Muscle of leg (tissue), 11 donors: Measurements from ENCODE around the gene CHST7. TPM values are rescaled to one million over a fixed set of nuclear protein-coding genes. Genes with fewer than 3 reads are reported as not detected.

ENCODE experiments used
- DNase-seq: peaks from one replicate; pipeline ENCODE4 v3.0.0; 2013
- H3K27ac ChIP-seq: one replicate; pipeline ENCODE4 v1.5.1; 2013; ENCODE audit warnings: mild to moderate bottlenecking, low read length, control low read depth
- H3K27me3 ChIP-seq: one replicate; pipeline ENCODE4 v1.6.1; 2013; ENCODE audit warnings: low read length; ENCODE audit not compliant: control insufficient read depth, insufficient read depth
- H3K36me3 ChIP-seq: one replicate; pipeline ENCODE4 v1.6.1; 2013; ENCODE audit warnings: low read length; ENCODE audit not compliant: control insufficient read depth, insufficient read depth
- H3K4me1 ChIP-seq: one replicate; pipeline ENCODE4 v1.6.1; 2013; ENCODE audit warnings: low read length; ENCODE audit not compliant: control insufficient read depth, insufficient read depth
- H3K4me3 ChIP-seq: one replicate; pipeline ENCODE4 v1.5.1; 2013; ENCODE audit warnings: low read length, control low read depth
- H3K9me3 ChIP-seq: replicated peaks from 2 replicates; pipeline ENCODE4 v1.6.1; 2013; ENCODE audit warnings: low read depth, low read length; ENCODE audit not compliant: control insufficient read depth
- WGBS: methylation state at CpG from one replicate; pipeline ENCODE4 v1.1.5; 2013; ENCODE audit warnings: missing lambda C conversion rate; ENCODE audit not compliant: insufficient coverage; 5-methylcytosine and 5-hydroxymethylcytosine counted together
- polyA plus RNA-seq, 8 donors: library from polyadenylated mRNA; unstranded; fragments of 120-200 nt; gene quantifications; one replicate each; pipeline versions ENCODE4 v1.2.1 to v1.2.3, GENCODE V29; 2013; ENCODE audit warnings: inconsistent platforms in 1 of 8, low replicate concordance in 1 of 8; ENCODE audit not compliant: insufficient read length in 8 of 8, insufficient read depth in 1 of 8
- total RNA-seq: library from RNA; stranded (reverse); fragments of 120-200 nt; gene quantifications from one replicate; pipeline ENCODE4 v1.2.4, GENCODE V29; 2013

The CHST7 gene
- total and polyA plus RNA-seq, 9 donors, result 3.7 to 7.0 (median 4.6) TPM

DNA sequence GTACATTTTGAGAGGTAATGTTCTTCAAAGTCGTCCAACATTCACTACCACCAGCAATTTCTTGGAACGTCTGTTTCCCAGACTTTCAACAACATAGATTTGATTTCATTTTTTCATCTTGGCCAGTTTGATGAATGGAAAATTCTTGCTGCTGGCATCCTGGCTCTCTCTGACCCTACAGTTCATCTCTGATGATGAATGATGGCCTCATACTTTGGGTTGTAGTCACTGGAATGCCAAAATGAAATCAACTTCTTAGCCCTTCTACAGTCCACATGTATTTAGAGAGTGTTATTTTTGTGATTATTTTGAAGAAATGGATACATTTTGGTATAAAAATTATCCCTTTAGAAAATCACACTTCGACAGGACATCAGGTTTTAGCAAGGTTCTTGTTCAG, 8.8 kb downstream of the CHST7 start:
- peak overlapping the region; percentile 32 for H3K27ac ChIP-seq
- no peak overlapping the region for H3K4me3 ChIP-seq
- H3K36me3 ChIP-seq, result no peaks in the 10 kb centered on the region
- no peak for DNase-seq
- no peaks in the 10 kb centered on the region for H3K9me3 ChIP-seq
- peaks cover 5% of the 10 kb centered on the region for H3K27me3 ChIP-seq
- H3K4me1 ChIP-seq, result peaks cover 13% of the 10 kb centered on the region
- WGBS, result no CpG with 5 or more reads among the region's 3 CpGs

DNA sequence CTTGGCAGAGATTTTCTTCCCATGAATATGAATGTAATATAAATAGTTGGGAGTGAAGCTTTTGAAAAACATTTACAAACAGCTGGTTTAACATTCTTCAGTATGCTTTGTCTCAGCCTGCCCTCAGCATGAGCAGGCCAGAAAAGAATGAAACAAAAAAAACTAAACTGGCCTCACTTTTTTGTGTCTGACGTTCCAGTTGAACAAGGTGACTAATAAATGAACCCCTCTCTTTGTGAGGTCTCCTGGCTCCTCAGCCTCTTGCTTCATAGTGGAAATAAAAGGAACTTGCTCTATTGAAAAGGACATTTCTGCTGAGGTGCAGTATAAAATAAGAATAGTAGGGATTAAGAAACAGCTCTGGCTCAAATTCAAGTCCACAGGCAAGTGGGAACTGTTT, 9.4 kb downstream of the CHST7 start:
- Histone ChIP-seq H3K27ac (peak overlapping the region; percentile 75), H3K4me1 (peaks cover 15% of the 10 kb centered on the region), H3K27me3 (peaks cover 3% of the 10 kb centered on the region), H3K36me3 (no peaks in the 10 kb centered on the region), H3K4me3 (no peak overlapping the region), H3K9me3 (no peaks in the 10 kb centered on the region)
- peak; percentile 35 for DNase-seq
- no CpG with 5 or more reads among the region's 1 CpG for WGBS

DNA sequence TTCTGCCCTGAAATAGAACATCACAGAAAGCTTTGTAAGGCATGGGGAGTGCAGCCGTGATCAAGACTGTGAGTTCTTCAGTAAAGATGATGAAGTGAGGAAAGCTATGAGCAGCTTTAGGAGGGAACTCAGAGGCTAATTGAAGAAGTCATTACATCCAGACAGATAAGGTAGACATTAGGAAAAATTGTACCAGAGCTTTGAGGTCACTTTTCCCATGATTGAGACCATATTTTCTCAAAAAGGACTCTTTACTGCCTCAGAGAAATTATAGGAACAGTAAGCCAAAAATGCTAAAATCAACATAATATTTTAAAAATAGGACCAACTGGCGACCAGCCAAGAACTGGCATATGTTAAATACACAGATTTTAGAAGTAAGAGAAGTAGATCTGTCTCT, 11.2 kb downstream of the CHST7 start:
- WGBS, result 50% methylated on average over 1 of the region's 2 CpGs
- no peak for DNase-seq
- Histone ChIP-seq H3K27me3 (peaks cover 8% of the 10 kb centered on the region), H3K27ac (no peak overlapping the region), H3K9me3 (no peaks in the 10 kb centered on the region), H3K4me3 (no peak overlapping the region), H3K36me3 (no peaks in the 10 kb centered on the region), H3K4me1 (peaks cover 18% of the 10 kb centered on the region)

DNA sequence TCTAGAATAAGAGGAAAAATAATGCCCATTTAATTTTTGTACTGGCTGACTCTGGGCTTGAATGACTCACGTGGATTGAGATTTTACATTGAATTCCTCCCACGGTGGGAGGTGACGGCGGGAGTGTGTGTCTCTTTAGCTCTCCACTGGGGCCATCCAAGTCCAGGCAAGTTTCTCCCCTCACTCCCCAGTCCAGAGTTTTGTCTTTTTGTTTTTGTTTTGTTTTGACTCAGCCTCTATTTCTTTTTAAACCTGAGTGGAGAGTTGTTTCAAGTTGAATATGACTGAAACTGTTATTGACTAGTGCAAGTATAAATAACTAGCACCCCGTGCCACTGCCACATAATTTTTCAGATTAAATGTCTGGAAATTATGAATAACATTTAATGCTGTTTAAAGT, 13.6 kb downstream of the CHST7 start:
- Histone ChIP-seq H3K27me3 (peaks cover 8% of the 10 kb centered on the region), H3K4me1 (peaks cover 18% of the 10 kb centered on the region), H3K36me3 (no peaks in the 10 kb centered on the region), H3K27ac (peak overlapping the region; percentile 1), H3K4me3 (no peak overlapping the region), H3K9me3 (no peaks in the 10 kb centered on the region)
- 40% methylated on average over 3 of the region's 5 CpGs for WGBS
- no peak for DNase-seq

DNA sequence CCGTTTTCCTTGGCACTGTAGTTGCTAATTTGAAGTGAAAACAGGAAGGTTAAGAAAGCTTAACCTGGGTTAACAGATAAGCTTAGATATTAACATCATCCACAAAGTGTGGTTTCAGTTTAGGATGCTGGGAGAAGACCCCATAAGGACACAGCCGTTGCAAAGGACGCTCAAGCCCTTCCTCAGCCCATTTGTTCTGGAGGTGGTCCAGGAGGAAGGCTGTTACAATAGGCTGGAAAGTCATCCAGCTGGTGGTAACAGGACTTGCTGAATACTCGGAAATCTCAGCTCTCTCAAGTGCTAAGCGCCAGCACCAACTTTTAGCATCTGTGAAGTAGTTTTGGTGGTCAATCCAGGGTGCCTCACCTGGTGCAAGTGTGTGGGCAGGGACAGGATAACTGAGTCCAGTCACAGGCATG, 14.2 kb downstream of the CHST7 start:
- Histone ChIP-seq H3K27me3 (peaks cover 10% of the 10 kb centered on the region), H3K4me1 (peaks cover 18% of the 10 kb centered on the region), H3K4me3 (no peak overlapping the region), H3K27ac (peak overlapping the region; percentile 39), H3K9me3 (no peaks in the 10 kb centered on the region), H3K36me3 (no peaks in the 10 kb centered on the region)
- peak; percentile 71 for DNase-seq
- 44% methylated on average over 2 of the region's 5 CpGs for WGBS

DNA sequence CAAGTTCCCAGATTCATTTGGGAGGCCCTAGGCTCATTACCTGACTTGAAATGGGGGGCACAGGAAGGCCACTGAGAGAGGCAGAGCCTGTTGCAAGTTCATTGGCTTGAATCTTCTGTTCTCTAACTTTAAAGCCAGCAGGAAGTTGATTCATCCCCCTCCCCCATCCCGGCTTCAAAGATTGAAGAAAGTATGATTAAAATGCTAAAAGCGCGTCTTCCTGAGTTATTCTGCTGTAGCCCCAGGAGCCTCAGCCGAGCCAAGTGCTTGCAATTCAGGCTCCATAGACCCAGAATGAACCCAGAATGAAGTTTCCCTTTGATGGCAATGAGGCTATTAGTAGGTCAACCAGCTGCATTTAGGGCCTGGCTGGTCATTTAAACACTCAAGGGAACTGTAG, 14.7 kb downstream of the CHST7 start:
- peaks cover 14% of the 10 kb centered on the region for H3K4me1 ChIP-seq
- H3K27me3 ChIP-seq, result peaks cover 10% of the 10 kb centered on the region
- peak overlapping the region; percentile 39 for H3K27ac ChIP-seq

DNA sequence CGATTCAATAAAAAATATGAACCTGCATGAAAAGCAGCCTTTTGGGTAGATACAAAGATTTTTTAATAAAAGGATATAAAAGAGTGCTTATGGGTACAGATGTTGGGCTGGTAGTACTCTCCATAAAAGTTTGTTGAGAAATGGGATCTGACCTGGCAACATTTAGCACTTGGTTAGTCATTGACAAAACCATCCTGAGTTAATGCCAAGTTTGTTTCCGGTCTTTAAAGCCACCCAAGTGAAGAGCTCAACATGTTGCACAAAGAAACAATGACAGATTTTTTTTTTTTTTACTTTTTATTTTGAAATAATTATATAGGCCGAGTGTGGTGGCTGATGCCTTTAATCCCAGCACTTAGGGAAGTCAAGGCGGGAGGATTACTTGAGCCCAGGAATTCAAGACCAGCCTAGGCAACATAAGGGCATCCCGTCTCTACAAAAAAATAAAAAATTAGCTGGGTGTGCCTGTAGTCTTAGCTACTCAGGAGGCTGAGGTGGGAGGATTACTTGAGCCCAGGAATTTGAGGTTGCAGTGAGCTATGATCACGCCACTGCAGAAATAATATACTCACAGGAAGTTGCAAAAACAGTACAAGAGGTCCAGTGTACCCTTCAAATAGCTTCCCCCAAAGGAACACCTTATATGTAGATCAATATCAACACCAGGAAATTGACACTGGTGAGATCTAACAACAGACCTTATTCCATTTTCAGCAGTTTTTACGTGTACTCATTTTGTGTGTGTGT, 16.6 kb downstream of the CHST7 start:
- Histone ChIP-seq H3K36me3 (no peaks in the 10 kb centered on the region), H3K27me3 (peaks cover 10% of the 10 kb centered on the region), H3K27ac (no peak overlapping the region), H3K4me1 (peaks cover 7% of the 10 kb centered on the region), H3K9me3 (no peaks in the 10 kb centered on the region), H3K4me3 (no peak overlapping the region)
- DNase-seq, result peak; percentile 40
- no CpG with 5 or more reads among the region's 7 CpGs for WGBS

More for the DNA sequence above, 14.7 kb downstream of the CHST7 start:
- 35% methylated on average over 3 of the region's 4 CpGs for WGBS
- Histone ChIP-seq H3K4me3 (no peak overlapping the region), H3K36me3 (no peaks in the 10 kb centered on the region), H3K9me3 (no peaks in the 10 kb centered on the region)
- peak; percentile 68 for DNase-seq

DNA sequence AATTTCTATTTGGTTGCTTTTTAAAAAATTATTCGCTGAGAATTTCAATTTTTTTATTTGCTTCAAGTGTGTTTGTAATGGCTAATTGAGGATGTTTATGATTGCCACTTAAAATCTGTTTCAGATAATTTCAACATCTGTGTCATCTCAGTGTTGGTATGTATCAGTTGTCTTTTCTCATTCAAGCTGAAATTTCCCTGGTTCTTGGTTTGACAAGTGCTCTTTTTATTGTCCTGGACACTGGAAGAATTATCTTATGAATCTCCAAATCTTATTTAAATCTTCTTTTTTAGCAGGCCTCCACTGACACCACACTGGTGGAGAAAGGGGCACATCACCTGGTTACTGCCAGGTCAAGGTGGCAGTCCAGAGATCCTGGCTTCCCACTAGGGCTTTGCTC, 21.5 kb downstream of the CHST7 start:
- Histone ChIP-seq H3K36me3 (no peaks in the 10 kb centered on the region), H3K4me3 (no peak overlapping the region), H3K27ac (no peak overlapping the region), H3K9me3 (no peaks in the 10 kb centered on the region), H3K4me1 (no peaks in the 10 kb centered on the region), H3K27me3 (peaks cover 3% of the 10 kb centered on the region)
- no peak for DNase-seq
- WGBS, result no CpG with 5 or more reads among the region's 1 CpG

DNA sequence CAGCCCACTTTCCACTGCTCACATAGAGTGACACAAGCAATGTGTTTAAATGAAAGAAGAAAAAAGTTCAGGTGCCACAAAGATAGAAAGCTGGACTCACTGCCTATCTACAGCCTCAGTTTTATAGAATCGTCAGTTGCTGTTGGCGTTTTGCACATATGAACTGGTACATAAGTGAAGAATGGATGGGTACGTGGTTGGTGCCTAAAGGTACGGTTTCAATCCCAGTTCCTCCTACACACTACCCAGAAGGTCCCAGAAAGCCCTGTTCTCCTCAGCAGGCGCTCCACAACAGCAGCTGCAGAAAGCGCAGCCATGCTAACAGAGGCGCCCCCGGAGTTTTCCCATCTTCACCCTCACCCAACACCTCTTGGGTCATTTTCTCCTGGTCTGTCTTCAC, 23.6 kb downstream of the CHST7 start:
- no CpG with 5 or more reads among the region's 8 CpGs for WGBS
- Histone ChIP-seq H3K9me3 (no peaks in the 10 kb centered on the region), H3K27me3 (peaks cover 4% of the 10 kb centered on the region), H3K4me1 (no peaks in the 10 kb centered on the region), H3K36me3 (no peaks in the 10 kb centered on the region), H3K27ac (no peak overlapping the region), H3K4me3 (no peak overlapping the region)
- DNase-seq, result no peak

DNA sequence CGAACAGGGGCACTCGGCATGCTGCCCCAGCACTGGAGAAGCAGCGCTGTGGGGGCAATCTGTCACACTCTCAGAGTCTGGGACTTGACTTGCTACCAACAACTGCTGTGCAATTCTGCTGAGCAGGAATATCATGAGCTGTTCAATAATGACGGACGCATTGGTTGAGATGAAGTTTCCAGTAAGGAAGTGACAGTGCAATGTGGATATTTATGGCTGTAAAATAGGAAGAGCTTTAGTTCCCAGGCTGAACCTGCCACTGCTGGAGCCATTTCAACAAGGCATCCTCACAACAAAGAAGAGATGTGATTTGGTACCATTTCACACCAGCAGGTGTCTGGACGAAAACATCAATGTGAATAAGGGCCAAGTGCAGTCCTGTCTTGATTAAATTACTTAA, 24.2 kb downstream of the CHST7 start:
- H3K4me3 ChIP-seq, result no peak overlapping the region
- H3K27ac ChIP-seq, result no peak overlapping the region
- H3K9me3 ChIP-seq, result no peaks in the 10 kb centered on the region
- 73% methylated on average over 3 of the region's 6 CpGs for WGBS
- no peaks in the 10 kb centered on the region for H3K36me3 ChIP-seq
- H3K4me1 ChIP-seq, result no peaks in the 10 kb centered on the region
- peaks cover 6% of the 10 kb centered on the region for H3K27me3 ChIP-seq
- no peak for DNase-seq
